KMS-11 (cell line): ENCODE data around the gene STPG2.

ENCODE experiments used
- H2AFZ ChIP-seq: fragments of 200-600 bp; sonication (generic); 2 replicates; pipeline ENCODE4 v1.6.1; 2016; ENCODE audit warnings: antibody characterized with exemption, mixed run types, low read depth
- H3K27ac ChIP-seq: fragments of 200-600 bp; sonication (generic); 2 replicates; pipeline ENCODE4 v1.6.1; 2016; ENCODE audit warnings: mild to moderate bottlenecking, mixed run types
- H3K27me3 ChIP-seq: fragments of 200-600 bp; sonication (generic); 2 replicates; pipeline ENCODE4 v1.6.1; 2017; ENCODE audit warnings: mild to moderate bottlenecking, low read depth, mixed run types, moderate library complexity; ENCODE audit not compliant: insufficient read depth
- H3K36me3 ChIP-seq: fragments of 200-600 bp; sonication (generic); 2 replicates; pipeline ENCODE4 v1.6.1; 2017; ENCODE audit warnings: mild to moderate bottlenecking, mixed run types; ENCODE audit not compliant: insufficient read depth
- H3K4me1 ChIP-seq: fragments of 200-600 bp; sonication (generic); 2 replicates; pipeline ENCODE4 v1.6.1; 2016; ENCODE audit warnings: mild to moderate bottlenecking, low read depth, mixed run types; ENCODE audit not compliant: poor library complexity, severe bottlenecking
- H3K4me2 ChIP-seq: fragments of 200-600 bp; sonication (generic); 2 replicates; pipeline ENCODE4 v1.7.0; 2016; ENCODE audit warnings: mild to moderate bottlenecking, mixed run types
- H3K4me3 ChIP-seq: fragments of 200-600 bp; sonication (generic); IDR thresholded peaks from 2 replicates; pipeline ENCODE4 v1.6.1; 2017; ENCODE audit warnings: low read depth, low read length, mixed read lengths; ENCODE audit not compliant: insufficient read depth
- H3K79me2 ChIP-seq: fragments of 200-600 bp; sonication (generic); 2 replicates; pipeline ENCODE4 v1.6.1; 2016; ENCODE audit warnings: low read depth, mixed run types; ENCODE audit not compliant: insufficient read depth
- H3K9ac ChIP-seq: fragments of 200-600 bp; sonication (generic); 2 replicates; pipeline ENCODE4 v1.6.1; 2016; ENCODE audit warnings: mild to moderate bottlenecking, mixed run types
- H4K20me1 ChIP-seq: fragments of 200-600 bp; sonication (generic); 2 replicates; pipeline ENCODE4 v1.6.1; 2016; ENCODE audit warnings: mild to moderate bottlenecking, mixed run types; ENCODE audit not compliant: insufficient read depth
- TF ChIP-seq, protein P1 (sequence below): fragments of 200-600 bp; sonication (generic); conservative IDR thresholded peaks from 2 replicates; pipeline ENCODE4 v1.6.1; 2017; ENCODE audit warnings: low read depth, mild to moderate bottlenecking, antibody characterized with exemption, low read length, moderate library complexity, mixed read lengths

The STPG2 gene

DNA sequence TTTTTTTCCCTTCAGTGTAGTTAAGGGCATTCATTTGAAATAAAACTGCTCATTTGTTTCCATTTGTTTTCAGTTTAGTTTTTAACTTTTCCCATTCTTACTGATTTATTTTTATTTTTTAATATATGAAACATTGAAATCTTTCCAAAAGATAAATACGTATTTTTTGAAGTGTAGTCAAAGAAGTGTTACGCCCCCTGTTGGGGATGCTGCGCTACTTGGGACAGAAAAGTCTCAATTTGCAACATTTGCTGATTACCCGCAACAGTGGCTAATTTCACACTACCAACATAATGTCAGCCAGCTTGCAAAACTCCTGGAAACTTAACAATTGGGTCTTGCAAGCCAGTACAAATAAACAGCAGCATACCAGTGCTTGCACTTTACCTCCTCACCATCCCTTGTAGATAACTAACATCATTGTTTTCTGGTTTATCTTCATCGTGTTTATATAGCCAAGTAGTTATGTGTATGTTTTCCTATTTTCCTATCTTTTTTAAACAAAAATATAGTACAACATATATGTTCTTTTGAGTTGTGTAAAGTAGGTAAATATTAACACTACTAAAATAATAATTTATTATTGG is 158.6 kb downstream of the STPG2 start:
- no peak overlapping the region for H3K4me3 ChIP-seq
- H3K4me2 ChIP-seq: no peak overlapping the region
- no peaks in the 10 kb centered on the region for H3K79me2 ChIP-seq
- H3K9ac ChIP-seq: no peak overlapping the region
- no peaks in the 10 kb centered on the region for H3K36me3 ChIP-seq
- TF ChIP-seq, protein P1, sequence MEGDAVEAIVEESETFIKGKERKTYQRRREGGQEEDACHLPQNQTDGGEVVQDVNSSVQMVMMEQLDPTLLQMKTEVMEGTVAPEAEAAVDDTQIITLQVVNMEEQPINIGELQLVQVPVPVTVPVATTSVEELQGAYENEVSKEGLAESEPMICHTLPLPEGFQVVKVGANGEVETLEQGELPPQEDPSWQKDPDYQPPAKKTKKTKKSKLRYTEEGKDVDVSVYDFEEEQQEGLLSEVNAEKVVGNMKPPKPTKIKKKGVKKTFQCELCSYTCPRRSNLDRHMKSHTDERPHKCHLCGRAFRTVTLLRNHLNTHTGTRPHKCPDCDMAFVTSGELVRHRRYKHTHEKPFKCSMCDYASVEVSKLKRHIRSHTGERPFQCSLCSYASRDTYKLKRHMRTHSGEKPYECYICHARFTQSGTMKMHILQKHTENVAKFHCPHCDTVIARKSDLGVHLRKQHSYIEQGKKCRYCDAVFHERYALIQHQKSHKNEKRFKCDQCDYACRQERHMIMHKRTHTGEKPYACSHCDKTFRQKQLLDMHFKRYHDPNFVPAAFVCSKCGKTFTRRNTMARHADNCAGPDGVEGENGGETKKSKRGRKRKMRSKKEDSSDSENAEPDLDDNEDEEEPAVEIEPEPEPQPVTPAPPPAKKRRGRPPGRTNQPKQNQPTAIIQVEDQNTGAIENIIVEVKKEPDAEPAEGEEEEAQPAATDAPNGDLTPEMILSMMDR: peak; percentile 44; the same call in 1 of the 2 replicates
- H3K27me3 ChIP-seq: no peaks in the 10 kb centered on the region
- H3K4me1 ChIP-seq: no peaks in the 10 kb centered on the region
- no peak overlapping the region for H3K27ac ChIP-seq
- no peaks in the 10 kb centered on the region for H4K20me1 ChIP-seq
- H2AFZ ChIP-seq: no peak overlapping the region

DNA sequence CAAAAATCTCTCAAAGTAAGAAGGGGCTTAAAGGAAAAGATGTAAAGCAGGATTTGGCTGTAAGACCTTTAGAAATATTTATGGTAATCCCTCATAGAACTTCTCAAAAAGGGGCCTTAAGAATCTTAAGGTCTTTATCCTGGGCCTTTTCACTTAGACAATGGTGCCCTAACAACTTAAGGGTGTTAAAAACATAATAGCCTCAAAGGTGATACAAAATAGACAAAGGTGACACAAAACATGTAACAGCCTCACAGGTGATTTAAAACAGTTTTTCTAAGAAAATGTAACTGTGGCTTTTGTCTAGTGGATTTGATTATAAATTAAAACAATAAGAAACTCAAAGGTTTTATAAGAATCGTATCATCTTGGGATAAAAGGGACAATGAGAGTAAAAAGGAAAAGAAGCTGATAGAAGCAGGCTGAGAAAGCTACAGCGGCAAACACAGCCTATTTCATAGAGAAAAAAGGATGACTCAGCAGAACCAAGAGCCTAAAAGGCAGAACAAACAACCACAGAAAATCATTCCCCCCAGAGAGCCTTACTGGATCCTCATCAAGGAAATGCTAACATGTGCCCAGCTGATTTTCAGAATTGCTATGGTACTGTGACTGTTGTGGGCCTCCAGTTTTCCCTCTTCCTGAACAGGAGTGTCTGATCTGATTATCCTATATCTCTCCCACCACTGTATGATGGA is 164.3 kb downstream of the STPG2 start:
- Histone ChIP-seq H3K27me3 (no peaks in the 10 kb centered on the region), H3K4me1 (no peaks in the 10 kb centered on the region), H4K20me1 (no peaks in the 10 kb centered on the region), H3K36me3 (no peaks in the 10 kb centered on the region), H3K9ac (no peak overlapping the region), H3K4me2 (no peak overlapping the region), H2AFZ (no peak overlapping the region), H3K27ac (no peak overlapping the region), H3K4me3 (no peak overlapping the region), H3K79me2 (no peaks in the 10 kb centered on the region)
- TF ChIP-seq, protein P1: no peak

DNA sequence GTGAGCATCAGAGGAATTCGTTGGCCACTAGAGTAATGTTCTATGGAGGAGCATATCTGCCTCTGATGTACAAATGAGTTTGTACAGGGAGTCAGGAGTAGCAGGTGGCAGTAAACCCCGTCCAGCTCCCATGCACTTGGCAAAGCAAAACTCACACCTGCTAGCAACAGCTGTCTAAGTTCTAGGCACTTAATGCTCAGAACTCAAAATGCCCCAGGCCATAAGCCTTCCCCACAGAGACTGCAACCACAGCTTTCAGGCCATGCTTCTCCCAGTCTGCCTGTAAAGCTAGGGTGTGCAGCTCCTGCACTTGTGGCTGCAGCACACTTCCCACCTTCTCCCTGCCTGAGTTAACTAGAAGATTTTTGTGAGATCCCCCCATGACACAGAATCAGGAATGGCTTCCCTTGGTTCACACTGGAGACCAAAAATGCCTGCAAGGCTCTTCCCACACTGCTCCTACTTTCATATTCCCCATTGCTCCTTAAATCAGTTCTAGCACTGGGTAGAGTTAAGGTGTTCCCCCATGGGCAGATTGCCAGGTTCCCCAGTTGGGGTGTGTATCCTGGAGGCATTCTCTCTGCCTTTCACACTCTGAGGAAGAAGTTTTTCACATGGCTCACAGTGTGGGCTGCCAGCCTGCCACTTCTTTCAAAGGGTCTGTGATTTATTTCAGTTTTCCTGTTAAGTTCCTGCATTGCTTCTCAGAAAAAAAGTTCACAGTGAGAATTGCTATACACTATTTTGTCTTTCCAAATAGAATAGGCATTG is 189.9 kb downstream of the STPG2 start:
- Histone ChIP-seq H3K9ac (no peak overlapping the region; the same call in 1 of the 2 replicates), H3K4me3 (no peak overlapping the region), H3K27ac (peak overlapping the region; percentile 54; the same call in 1 of the 2 replicates), H3K79me2 (no peaks in the 10 kb centered on the region), H3K36me3 (no peaks in the 10 kb centered on the region), H3K27me3 (no peaks in the 10 kb centered on the region), H3K4me2 (peak overlapping the region; percentile 43; the same call in 1 of the 2 replicates), H2AFZ (peak overlapping the region; percentile 39; the same call in 1 of the 2 replicates), H3K4me1 (peaks cover 30% of the 10 kb centered on the region), H4K20me1 (no peaks in the 10 kb centered on the region)
- TF ChIP-seq, protein P1: no peak

DNA sequence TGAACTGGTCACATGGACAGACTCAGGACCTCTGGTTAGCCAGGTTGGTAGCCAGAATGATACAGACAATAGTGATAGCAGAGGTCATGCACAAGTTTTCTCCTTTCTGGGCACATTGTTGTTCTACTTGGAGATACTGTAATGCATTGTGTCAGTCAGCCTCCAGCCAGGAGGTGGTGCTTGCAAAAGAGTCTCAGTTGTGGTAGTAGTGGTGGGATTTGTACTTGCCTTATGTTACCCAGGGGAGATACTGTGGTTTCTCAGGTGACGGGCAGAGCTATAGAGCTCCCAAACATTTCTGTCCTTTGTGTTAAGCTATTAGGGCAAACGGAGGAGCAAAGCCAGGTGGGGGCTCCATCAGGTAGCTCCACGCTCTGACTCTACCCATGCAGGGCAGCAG is 190.5 kb downstream of the STPG2 start:
- Histone ChIP-seq H2AFZ (peak overlapping the region; percentile 39; the same call in 1 of the 2 replicates), H3K27ac (peak overlapping the region; percentile 54), H3K9ac (no peak overlapping the region), H3K4me3 (no peak overlapping the region), H4K20me1 (no peaks in the 10 kb centered on the region), H3K4me2 (peak overlapping the region; percentile 43; the same call in 1 of the 2 replicates), H3K27me3 (no peaks in the 10 kb centered on the region), H3K79me2 (no peaks in the 10 kb centered on the region), H3K4me1 (peaks cover 30% of the 10 kb centered on the region), H3K36me3 (no peaks in the 10 kb centered on the region)
- TF ChIP-seq, protein P1: peak; percentile 29; the same call in 1 of the 2 replicates
